Posterior vena cava (tissue), 2 donors: ENCODE measurements around the gene FURIN. TPM values are rescaled to one million over a fixed set of nuclear protein-coding genes. Genes with fewer than 3 reads are reported as not detected.
"Not testable (repeated sequence)": the region's sequence is repeated elsewhere in the genome, so short reads cannot be mapped to it uniquely, and the experiment has no call there.

Experiments
- DNase-seq: peaks from one replicate; pipeline ENCODE4 v3.0.0-alpha.2; 2020; ENCODE audit warnings: low spot score
- intact Hi-C, 2 donors: fragments of 100-400 bp; cut with DNase I; formaldehyde crosslinking; loops; one replicate each; pipeline versions ENCODE4 v1.14.1 to v1.14.2; 2022 to 2023
- long read RNA-seq, 2 donors: library from polyadenylated mRNA; unstranded; transcript quantifications; one replicate each; pipeline ENCODE4 v2.0.0, GENCODE V29; 2020 to 2021
- total RNA-seq, 2 donors: library from RNA; stranded (reverse); fragmentation: NEBNext Ultra II Directional; extraction: Animal tissue kit (Norgen Biotek cat#: 25700); gene quantifications; one replicate each; pipeline ENCODE4 v1.2.1, GENCODE V29; 2021
- donor health status: DM: yes; HTN: yes; CAD: no.
- donor health status: DM: yes; HTN: yes; CAD: no.

FURIN gene
- total RNA-seq, result 10 to 100 TPM; 38.0 to 52.0 TPM
- long read RNA-seq, donor 1, partial matches to known transcripts, result 12 of 12 reads
- long read RNA-seq, donor 1, other reads (novel, unspliced or antisense), result 0 of 12 reads
- long read RNA-seq, donor 2, partial matches to known transcripts, result 43 of 43 reads
- long read RNA-seq, donor 2, other reads (novel, unspliced or antisense), result 0 of 43 reads

GRCh38 chr15:90868261-90868689, at the start of gene FURIN:
TSS of gene FURIN (plus strand) at chr15:90868588. CDS start at chr15:90875741, 7,153 bp downstream.
- no peak for DNase-seq
- intact Hi-C loops, result no loop called here

GRCh38 chr15:90819390-90819789, 49.0 kb upstream of the FURIN start:
- intact Hi-C loops, result no loop called here
- DNase-seq, result no peak

- no peak for DNase-seq
- intact Hi-C loops, result no loop called here
Measured at GRCh38 chr15:90819850-90820249, 48.5 kb upstream of the FURIN start.

GRCh38 chr15:90820481-90820880, 47.9 kb upstream of the FURIN start:
- DNase-seq, result no peak
- intact Hi-C loops, result no loop called here

GRCh38 chr15:90822204-90822955, 46.0 kb upstream of the FURIN start:
- no peak for DNase-seq
- intact Hi-C loops, result no loop called here

- intact Hi-C loops, result no loop called here
- no peak for DNase-seq
Measured at GRCh38 chr15:90823455-90823974, 44.9 kb upstream of the FURIN start.

GRCh38 chr15:90825115-90825899, 43.1 kb upstream of the FURIN start:
- intact Hi-C loops, DNase-seq: not testable (repeated sequence)

GRCh38 chr15:90826206-90826885, 42.0 kb upstream of the FURIN start:
- intact Hi-C loops, result not testable (repeated sequence)

GRCh38 chr15:90826886-90827435, 41.4 kb upstream of the FURIN start:
- DNase-seq, result peak; percentile 68
- intact Hi-C loops, result no loop called here

More at GRCh38 chr15:90826206-90826885, 42.0 kb upstream of the FURIN start:
- DNase-seq, result not testable (repeated sequence)

GRCh38 chr15:90828111-90828510, 40.3 kb upstream of the FURIN start:
- intact Hi-C loops, result no loop called here
- no peak for DNase-seq

GRCh38 chr15:90829126-90829525, 39.3 kb upstream of the FURIN start:
- DNase-seq, result no peak
- intact Hi-C loops, result no loop called here

GRCh38 chr15:90829942-90830440, 38.4 kb upstream of the FURIN start:
- intact Hi-C loops, result no loop called here
- peak; percentile 86 for DNase-seq

GRCh38 chr15:90834626-90835025, 33.8 kb upstream of the FURIN start:
- intact Hi-C loops, result no loop called here
- DNase-seq, result no peak

GRCh38 chr15:90836296-90836871, 32.0 kb upstream of the FURIN start:
- intact Hi-C loops, result no loop called here
- no peak for DNase-seq

- no peak for DNase-seq
- intact Hi-C loops, result no loop called here
Measured at GRCh38 chr15:90837094-90837493, 31.3 kb upstream of the FURIN start.

- DNase-seq, result no peak
- intact Hi-C loops, result no loop called here
Measured at GRCh38 chr15:90838139-90838538, 30.2 kb upstream of the FURIN start.

GRCh38 chr15:90838544-90838943, 29.8 kb upstream of the FURIN start:
- DNase-seq, result no peak
- intact Hi-C loops, result no loop called here

GRCh38 chr15:90839187-90840071, 29.0 kb upstream of the FURIN start:
- DNase-seq, result no peak
- intact Hi-C loops, result no loop called here
